Mucosa of rectum (tissue), 2 donors: ENCODE measurements around the gene TOM1L2.

ENCODE experiments used
- H3K27ac ChIP-seq, 2 donors: one replicate each; pipeline ENCODE4 v1.7.0; 2013; ENCODE audit warnings: inconsistent platforms in 2 of 2, low read depth in 2 of 2, low read length in 2 of 2
- H3K27me3 ChIP-seq, 2 donors: one replicate each; pipeline ENCODE4 v1.7.0; 2013; ENCODE audit warnings: low read length in 2 of 2; ENCODE audit not compliant: control insufficient read depth in 2 of 2, insufficient read depth in 2 of 2
- H3K36me3 ChIP-seq, 2 donors: one replicate each; pipeline ENCODE4 v1.7.0; 2013; ENCODE audit warnings: low read length in 2 of 2; ENCODE audit not compliant: control insufficient read depth in 2 of 2, insufficient read depth in 2 of 2
- H3K4me1 ChIP-seq, 2 donors: one replicate each; pipeline ENCODE4 v1.7.0; 2013; ENCODE audit warnings: low read length in 2 of 2, mild to moderate bottlenecking in 1 of 2; ENCODE audit not compliant: control insufficient read depth in 2 of 2, insufficient read depth in 2 of 2
- H3K4me3 ChIP-seq, 2 donors: one replicate each; pipeline ENCODE4 v1.7.0; 2013; ENCODE audit warnings: low read length in 2 of 2
- H3K9ac ChIP-seq, 2 donors: one replicate each; pipeline ENCODE4 v1.7.0; 2013; ENCODE audit warnings: low read length in 2 of 2, low read depth in 1 of 2, mild to moderate bottlenecking in 1 of 2
- H3K9me3 ChIP-seq, 2 donors: one replicate each; pipeline ENCODE4 v1.7.0; 2013; ENCODE audit warnings: low read length in 2 of 2; ENCODE audit not compliant: control insufficient read depth in 2 of 2
- donor health status: healthy.
- donor health status: Normal muscosa, but diverticular disease.

TOM1L2 gene

DNA sequence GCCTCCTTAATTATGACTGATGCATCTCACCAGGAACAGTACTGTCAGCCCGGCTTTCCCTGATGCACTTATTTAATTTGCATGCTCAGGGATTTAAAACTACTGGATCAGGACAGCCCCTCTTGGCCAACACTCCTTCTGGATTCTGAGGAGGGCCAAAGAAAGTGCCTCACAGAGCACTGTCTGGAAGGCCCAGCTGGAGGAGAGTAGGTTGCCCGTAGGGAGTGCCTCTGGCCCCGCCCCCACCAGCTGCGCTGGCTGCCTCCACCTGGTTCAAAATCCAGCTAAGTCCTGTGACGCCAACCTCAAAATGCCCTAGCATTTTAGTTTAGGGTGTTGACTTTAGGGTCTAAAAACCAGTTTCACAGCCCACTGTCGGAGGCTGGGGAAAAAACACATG lies 86.0 kb downstream of the TOM1L2 start:
- Histone ChIP-seq H3K9me3 (no peaks in the 10 kb centered on the region), H3K27me3 (no peaks in the 10 kb centered on the region), H3K9ac (no peak overlapping the region), H3K36me3 (peaks cover 30 to 52% of the 10 kb centered on the region in 2 donors), H3K4me3 (no peak overlapping the region), H3K27ac (peak overlapping the region in 1 of 2 donors; percentile 18), H3K4me1 (no peaks in the 10 kb centered on the region)

GRCh38 chr17:17884391-17885357 lies 87.5 kb downstream of the TOM1L2 start:
- Histone ChIP-seq H3K9me3 (no peaks in the 10 kb centered on the region), H3K27ac (no peak overlapping the region), H3K36me3 (peaks cover 32 to 53% of the 10 kb centered on the region in 2 donors), H3K9ac (no peak overlapping the region), H3K4me1 (no peaks in the 10 kb centered on the region), H3K27me3 (no peaks in the 10 kb centered on the region), H3K4me3 (no peak overlapping the region)

DNA sequence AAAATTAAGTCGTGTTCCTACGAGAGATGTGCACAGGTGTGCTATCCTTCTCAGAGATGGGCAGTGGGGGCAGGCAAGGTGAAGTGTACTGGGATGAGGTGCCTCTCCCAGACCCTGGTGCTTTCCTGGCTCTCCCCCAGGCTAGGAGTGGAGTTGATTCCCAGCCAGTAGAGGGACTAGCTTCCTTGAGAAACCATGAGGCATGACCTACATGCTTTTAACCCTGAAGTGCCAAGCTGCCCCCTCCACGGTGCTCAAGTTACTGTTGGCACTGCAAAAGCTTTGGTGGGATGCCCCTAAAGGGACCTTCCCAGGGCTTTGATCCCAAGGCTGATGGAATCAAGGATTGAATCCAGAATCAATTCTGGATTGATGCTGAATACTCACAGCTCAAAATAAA lies 88.4 kb downstream of the TOM1L2 start:
- Histone ChIP-seq H3K27me3 (no peaks in the 10 kb centered on the region), H3K9ac (no peak overlapping the region), H3K4me1 (no peaks in the 10 kb centered on the region), H3K4me3 (no peak overlapping the region), H3K36me3 (peaks cover 34 to 54% of the 10 kb centered on the region in 2 donors), H3K27ac (no peak overlapping the region), H3K9me3 (no peaks in the 10 kb centered on the region)

DNA sequence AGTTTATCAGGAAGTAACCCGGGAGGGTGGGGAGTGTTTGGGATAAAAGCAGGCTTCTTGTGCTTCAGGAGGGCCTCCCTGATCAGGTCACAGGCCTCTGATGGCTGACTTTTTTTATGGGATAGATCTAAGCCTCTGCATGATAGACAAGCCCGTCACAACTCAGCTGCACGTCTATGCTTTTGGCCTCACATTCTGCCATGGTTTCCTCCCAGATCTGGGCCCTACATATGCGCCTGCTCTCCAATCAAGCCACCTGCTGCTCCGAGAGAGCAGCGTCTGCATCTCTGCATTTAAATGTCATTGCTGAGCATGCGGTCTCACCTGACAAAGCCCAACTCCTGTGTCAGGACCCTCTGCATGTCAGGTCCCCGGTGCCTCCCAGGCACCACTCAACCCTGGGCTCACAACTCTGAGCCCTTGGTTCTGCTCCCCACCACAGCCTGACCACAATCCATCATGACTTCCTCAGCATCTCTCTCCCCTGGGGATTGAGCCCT lies 90.1 kb downstream of the TOM1L2 start:
- Histone ChIP-seq H3K4me3 (no peak overlapping the region), H3K9me3 (no peaks in the 10 kb centered on the region), H3K27me3 (no peaks in the 10 kb centered on the region), H3K36me3 (peaks cover 44 to 63% of the 10 kb centered on the region in 2 donors), H3K27ac (no peak overlapping the region), H3K4me1 (peaks cover under 1 to 5% of the 10 kb centered on the region in 2 donors), H3K9ac (no peak overlapping the region)

- H3K9me3 ChIP-seq: no peaks in the 10 kb centered on the region
- H3K4me1 ChIP-seq: peaks cover 7 to 12% of the 10 kb centered on the region in 2 donors
- H3K9ac ChIP-seq: no peak overlapping the region
- H3K27ac ChIP-seq: no peak overlapping the region
- H3K27me3 ChIP-seq: no peaks in the 10 kb centered on the region
- peaks cover 51 to 77% of the 10 kb centered on the region in 2 donors for H3K36me3 ChIP-seq
- H3K4me3 ChIP-seq: no peak overlapping the region
Measured at GRCh38 chr17:17880577-17881196, 91.5 kb downstream of the TOM1L2 start.

- peaks cover 44 to 58% of the 10 kb centered on the region in 2 donors for H3K36me3 ChIP-seq
- H3K9me3 ChIP-seq: no peaks in the 10 kb centered on the region
- no peak overlapping the region for H3K9ac ChIP-seq
- no peak overlapping the region for H3K4me3 ChIP-seq
- H3K4me1 ChIP-seq: peaks cover 7 to 12% of the 10 kb centered on the region in 2 donors
- H3K27ac ChIP-seq: peak overlapping the region; percentile 61 to 69
- H3K27me3 ChIP-seq: no peaks in the 10 kb centered on the region
Measured at GRCh38 chr17:17877529-17878358, 94.5 kb downstream of the TOM1L2 start.

DNA sequence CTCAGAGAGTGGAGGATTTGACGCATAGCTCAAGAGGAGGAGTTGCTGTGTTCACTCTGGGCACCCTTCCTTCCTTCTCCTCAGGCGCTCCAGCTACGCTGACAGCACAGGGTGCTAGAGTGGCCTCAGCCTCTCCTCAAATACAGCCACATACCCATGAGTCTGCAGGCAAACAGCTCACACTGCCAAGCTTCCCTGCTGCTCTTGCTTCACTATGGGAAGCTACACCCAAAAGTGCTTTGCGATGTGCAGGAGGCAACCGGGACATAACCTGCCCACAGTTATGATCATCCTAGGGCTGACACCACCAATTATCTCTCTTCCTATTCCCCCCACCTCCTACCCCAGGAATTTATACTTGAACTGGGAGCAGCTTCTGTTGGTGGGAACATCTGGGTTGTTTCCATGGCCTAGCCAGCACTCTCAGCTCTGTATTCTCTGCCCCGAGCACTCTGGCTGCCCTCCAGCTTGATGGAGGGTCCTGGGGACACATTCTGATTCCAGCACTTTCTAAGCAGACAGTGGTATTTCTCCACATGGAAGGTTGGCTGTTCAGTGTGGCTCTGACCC lies 95.2 kb downstream of the TOM1L2 start:
- H3K9ac ChIP-seq: no peak overlapping the region
- no peak overlapping the region for H3K4me3 ChIP-seq
- H3K36me3 ChIP-seq: peaks cover 37 to 51% of the 10 kb centered on the region in 2 donors
- H3K9me3 ChIP-seq: no peaks in the 10 kb centered on the region
- H3K27ac ChIP-seq: peak overlapping the region; percentile 61 to 69
- H3K4me1 ChIP-seq: peaks cover 7 to 12% of the 10 kb centered on the region in 2 donors
- H3K27me3 ChIP-seq: no peaks in the 10 kb centered on the region

DNA sequence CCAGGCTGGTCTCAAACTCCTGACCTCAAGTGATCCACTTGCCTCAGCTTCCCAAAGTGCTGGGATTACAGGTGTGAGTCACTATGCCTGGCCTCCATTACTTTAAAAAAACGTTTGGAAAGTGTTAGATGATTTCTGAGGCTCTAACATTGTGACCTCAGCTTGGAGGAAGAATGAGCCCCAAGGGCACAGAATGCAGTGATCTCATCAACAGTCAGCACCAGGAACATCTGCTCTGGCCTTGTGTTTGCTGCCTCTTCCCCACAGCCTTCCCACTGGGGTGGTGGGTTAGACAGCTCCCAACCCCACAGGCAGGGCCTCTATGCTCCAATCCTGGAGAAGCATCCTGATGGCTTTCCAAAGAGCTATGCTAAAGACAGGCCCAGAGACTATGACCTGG lies 97.7 kb downstream of the TOM1L2 start:
- Histone ChIP-seq H3K9me3 (no peaks in the 10 kb centered on the region), H3K4me3 (no peak overlapping the region), H3K27me3 (no peaks in the 10 kb centered on the region), H3K4me1 (peaks cover 7 to 12% of the 10 kb centered on the region in 2 donors), H3K9ac (no peak overlapping the region), H3K36me3 (peaks cover 23 to 38% of the 10 kb centered on the region in 2 donors), H3K27ac (no peak overlapping the region)

- peaks cover 19 to 33% of the 10 kb centered on the region in 2 donors for H3K36me3 ChIP-seq
Measured at GRCh38 chr17:17873450-17873991, 98.7 kb downstream of the TOM1L2 start.

More at GRCh38 chr17:17873450-17873991, 98.7 kb downstream of the TOM1L2 start:
- no peaks in the 10 kb centered on the region for H3K9me3 ChIP-seq
- H3K27ac ChIP-seq: no peak overlapping the region
- H3K4me1 ChIP-seq: peaks cover 7 to 12% of the 10 kb centered on the region in 2 donors
- H3K9ac ChIP-seq: no peak overlapping the region
- H3K4me3 ChIP-seq: no peak overlapping the region
- H3K27me3 ChIP-seq: no peaks in the 10 kb centered on the region
